H1 (cell line): ENCODE results near the gene XPO6. TPM values are rescaled to one million over a fixed set of nuclear protein-coding genes. Genes with fewer than 3 reads are reported as not detected.

Experiments used
- CTCF ChIA-PET: fragments of 300-600 bp; sonication (Branson Sonifier 250); formaldehyde crosslinking; loops from one replicate; lab custom pipeline; 2021; ENCODE audit not compliant: partially characterized antibody; lab: Charles Lee
- POLR2A ChIA-PET: fragments of 300-600 bp; sonication (Branson Sonifier 250); formaldehyde crosslinking; loops from one replicate; lab custom pipeline; 2021; ENCODE audit warnings: inconsistent platforms; ENCODE audit not compliant: partially characterized antibody; lab: Charles Lee
- DNase-seq, 2 experiments: peaks; one replicate each; pipeline versions ENCODE4 v3.0.0 to v3.0.0-alpha.2; 2010 to 2022; ENCODE audit warnings: low spot score in 2 of 2, low read depth in 1 of 2, mixed read lengths in 1 of 2
- FAIRE-seq: peaks from 2 replicates; lab custom pipeline; 2011; peaks lifted over from hg19 to GRCh38; lab: Jason Lieb, UNC
- H2AFZ ChIP-seq: 2 replicates; pipeline ENCODE4 v1.8.1; 2012; ENCODE audit warnings: low read length, inconsistent platforms
- H2AK5ac ChIP-seq: 2 replicates; pipeline ENCODE4 v1.6.1; 2013; ENCODE audit warnings: low read depth, low read length
- H2BK120ac ChIP-seq: replicated peaks from 2 replicates; pipeline ENCODE3; 2013; ENCODE audit warnings: low read depth, low read length, inconsistent platforms
- H2BK12ac ChIP-seq: 2 replicates; pipeline ENCODE4 v1.6.1; 2013; ENCODE audit warnings: low read depth, low read length
- H2BK15ac ChIP-seq: 2 replicates; pipeline ENCODE4 v1.6.1; 2013; ENCODE audit warnings: low read length
- H2BK20ac ChIP-seq: 2 replicates; pipeline ENCODE4 v1.6.1; 2013; ENCODE audit warnings: low read length
- H2BK5ac ChIP-seq: 2 replicates; pipeline ENCODE4 v1.6.1; 2013; ENCODE audit warnings: low read depth, low read length
- H3K14ac ChIP-seq: 2 replicates; pipeline ENCODE4 v1.6.1; 2013; ENCODE audit warnings: inconsistent platforms; ENCODE audit not compliant: insufficient read length
- H3K18ac ChIP-seq: 2 replicates; pipeline ENCODE4 v1.6.1; 2013; ENCODE audit warnings: low read length; ENCODE audit errors: extremely low read depth
- H3K23ac ChIP-seq: 2 replicates; pipeline ENCODE4 v1.6.1; 2013; ENCODE audit warnings: inconsistent platforms; ENCODE audit not compliant: insufficient read length
- H3K23me2 ChIP-seq: 2 replicates; pipeline ENCODE4 v1.6.1; 2013; ENCODE audit warnings: low read depth, low read length
- H3K27ac ChIP-seq: 2 replicates; pipeline ENCODE4 v1.6.1; 2011; ENCODE audit warnings: low read depth, low read length, inconsistent platforms
- H3K27me3 ChIP-seq, 4 experiments: replicated peaks in 1 of 4; 1 replicate in 1 of 4; 2 replicates in 3 of 4; pipeline versions ENCODE4 v1.6.1 to v1.8.1; 2011 to 2013; ENCODE audit warnings: low read length in 3 of 4, mild to moderate bottlenecking in 3 of 4, inconsistent platforms in 2 of 4, mixed read lengths in 2 of 4, moderate library complexity in 1 of 4; ENCODE audit not compliant: control insufficient read depth in 3 of 4, insufficient read depth in 3 of 4; ENCODE audit errors: extremely low read depth in 1 of 4
- H3K36me3 ChIP-seq, 4 experiments: 2 replicates each; pipeline versions ENCODE4 v1.6.1 to v1.8.1; 2011 to 2013; ENCODE audit warnings: mild to moderate bottlenecking in 4 of 4, low read length in 3 of 4, moderate library complexity in 2 of 4, control low read depth in 1 of 4, inconsistent platforms in 1 of 4; ENCODE audit not compliant: insufficient read depth in 4 of 4, control insufficient read depth in 2 of 4
- H3K4ac ChIP-seq: replicated peaks from 2 replicates; pipeline ENCODE3; 2013; ENCODE audit warnings: low read length, low read depth, mixed read lengths, inconsistent platforms; ENCODE audit not compliant: insufficient read length
- H3K4me1 ChIP-seq, 4 experiments: replicated peaks in 1 of 4; 1 replicate in 1 of 4; 2 replicates in 3 of 4; pipeline versions ENCODE4 v1.6.1 to v1.8.1; 2011 to 2013; ENCODE audit warnings: low read length in 3 of 4, inconsistent platforms in 2 of 4, mixed read lengths in 1 of 4; ENCODE audit not compliant: insufficient read depth in 4 of 4, control insufficient read depth in 3 of 4
- H3K4me2 ChIP-seq, 2 experiments: 2 replicates each; pipeline versions ENCODE4 v1.6.1 to v1.8.1; 2011 to 2013; ENCODE audit warnings: low read depth in 2 of 2, low read length in 2 of 2, control low read depth in 1 of 2, inconsistent platforms in 1 of 2, mild to moderate bottlenecking in 1 of 2; ENCODE audit not compliant: insufficient read depth in 1 of 2
- H3K4me3 ChIP-seq, 4 experiments: fragments of 200-600, 300-600 bp in 1 of 4; sonication (generic), shearing (Covaris generic), sonication (Bioruptor Twin) in 1 of 4; 2 replicates each; pipeline versions ENCODE4 v1.5.1 to v1.8.1; 2011 to 2016; ENCODE audit warnings: low read length in 4 of 4, low read depth in 3 of 4, control low read depth in 2 of 4, inconsistent platforms in 2 of 4, mild to moderate bottlenecking in 2 of 4, mixed read lengths in 1 of 4, moderate library complexity in 1 of 4; ENCODE audit not compliant: insufficient read depth in 2 of 4; ENCODE audit errors: extremely low read depth in 1 of 4
- H3K56ac ChIP-seq: replicated peaks from 2 replicates; pipeline ENCODE3; 2013; ENCODE audit warnings: low read depth, mild to moderate bottlenecking, mixed read lengths, low read length, inconsistent platforms; ENCODE audit not compliant: insufficient read length
- H3K79me1 ChIP-seq: 2 replicates; pipeline ENCODE4 v1.6.1; 2013; ENCODE audit warnings: low read depth, low read length, control low read depth
- H3K79me2 ChIP-seq, 2 experiments: 2 replicates each; pipeline versions ENCODE4 v1.6.1 to v1.8.1; 2012 to 2013; ENCODE audit warnings: low read length in 2 of 2, mild to moderate bottlenecking in 2 of 2, inconsistent platforms in 1 of 2; ENCODE audit not compliant: insufficient read depth in 2 of 2, control insufficient read depth in 1 of 2
- H3K9ac ChIP-seq, 4 experiments: replicated peaks in 1 of 4; 1 replicate in 1 of 4; 2 replicates in 3 of 4; pipeline versions ENCODE4 v1.6.1 to v1.8.1; 2011 to 2013; ENCODE audit warnings: low read depth in 3 of 4, low read length in 3 of 4, control low read depth in 2 of 4, mild to moderate bottlenecking in 2 of 4, moderate library complexity in 2 of 4, inconsistent platforms in 1 of 4; ENCODE audit errors: extremely low read depth in 1 of 4
- H3K9me3 ChIP-seq, 2 experiments: 2 replicates each; pipeline versions ENCODE4 v1.6.1 to v1.8.1; 2012 to 2013; ENCODE audit warnings: mild to moderate bottlenecking in 2 of 2, moderate library complexity in 2 of 2, control low read depth in 1 of 2, inconsistent platforms in 1 of 2, low read depth in 1 of 2, low read length in 1 of 2, mixed read lengths in 1 of 2; ENCODE audit not compliant: insufficient read depth in 2 of 2
- H4K20me1 ChIP-seq, 2 experiments: replicated peaks in 1 of 2; 2 replicates each; pipeline versions ENCODE3 to v1.8.1; 2011 to 2013; ENCODE audit warnings: inconsistent platforms in 2 of 2, low read length in 2 of 2, mild to moderate bottlenecking in 1 of 2; ENCODE audit not compliant: insufficient read depth in 2 of 2, control insufficient read depth in 1 of 2
- H4K5ac ChIP-seq: 2 replicates; pipeline ENCODE4 v1.6.1; 2013; ENCODE audit warnings: low read length, low read depth, mixed read lengths, inconsistent platforms; ENCODE audit not compliant: insufficient read length
- H4K8ac ChIP-seq: 2 replicates; pipeline ENCODE4 v1.8.0; 2013; ENCODE audit warnings: mild to moderate bottlenecking, moderate library complexity, low read length, inconsistent platforms; ENCODE audit not compliant: insufficient read depth; ENCODE audit errors: extremely low read depth
- H4K91ac ChIP-seq: replicated peaks from 2 replicates; pipeline ENCODE3; 2013; ENCODE audit warnings: low read length, mixed read lengths, inconsistent platforms; ENCODE audit not compliant: insufficient read length
- CEBPB ChIP-seq: IDR thresholded peaks from 2 replicates; pipeline ENCODE4 v1.6.1; 2012; ENCODE audit warnings: low read depth, low read length
- CHD1 ChIP-seq: IDR thresholded peaks from 2 replicates; pipeline ENCODE4 v1.6.1; 2012; ENCODE audit warnings: low read depth, low read length, improper control_type of control experiment
- EZH2 ChIP-seq: fragments of 200-600 bp; sonication (generic); IDR thresholded peaks from 2 replicates; pipeline ENCODE4 v1.7.1; 2012; ENCODE audit warnings: low read depth, mild to moderate bottlenecking, moderate library complexity, low read length, inconsistent platforms; ENCODE audit not compliant: severe bottlenecking
- KDM1A ChIP-seq: fragments of 200-600, 300-600 bp; sonication (generic); IDR thresholded peaks from 2 replicates; pipeline ENCODE4 v1.7.1; 2016; ENCODE audit warnings: mild to moderate bottlenecking, low read length, borderline replicate concordance
- NRF1 ChIP-seq: IDR thresholded peaks from 2 replicates; pipeline ENCODE4 v1.6.1; 2011; ENCODE audit warnings: mild to moderate bottlenecking, low read depth, low read length, improper control_type of control experiment
- PHF8 ChIP-seq: fragments of 200-600 bp; sonication (generic); conservative IDR thresholded peaks from 2 replicates; pipeline ENCODE4 v1.7.1; 2012; ENCODE audit warnings: low read depth, mild to moderate bottlenecking, inconsistent platforms, low read length, moderate library complexity
- POLR2AphosphoS5 ChIP-seq: IDR thresholded peaks from 2 replicates; pipeline ENCODE4 v1.6.1; 2011; ENCODE audit warnings: low read depth, low read length
- RFX5 ChIP-seq: IDR thresholded peaks from 2 replicates; pipeline ENCODE4 v1.6.1; 2011; ENCODE audit warnings: low read depth, low read length, improper control_type of control experiment, borderline replicate concordance
- RXRA ChIP-seq: IDR thresholded peaks from 2 replicates; pipeline ENCODE4 v1.6.1; 2011; ENCODE audit warnings: low read depth, mild to moderate bottlenecking, low read length, moderate library complexity; ENCODE audit not compliant: insufficient read depth
- TAF1 ChIP-seq: IDR thresholded peaks from 2 replicates; pipeline ENCODE4 v1.6.1; 2011; ENCODE audit warnings: mild to moderate bottlenecking, low read depth, low read length
- USF2 ChIP-seq: IDR thresholded peaks from 2 replicates; pipeline ENCODE4 v1.6.1; 2011; ENCODE audit warnings: low read length, improper control_type of control experiment
- whole genome bisulfite sequencing, 2 experiments: shearing (Covaris generic) in 1 of 2; methylation state at CpG; one replicate each; pipeline versions ENCODE4 v1.1.6 to v1.1.7; 2013 to 2015; ENCODE audit warnings: low lambda C conversion rate in 2 of 2, mixed read lengths in 2 of 2, inconsistent platforms in 1 of 2, low coverage in 1 of 2, missing lambda C conversion rate in 1 of 2; ENCODE audit not compliant: insufficient replicate concordance in 2 of 2, insufficient coverage in 1 of 2, insufficient read length in 1 of 2; ENCODE audit errors: extremely low coverage in 1 of 2, missing lambda C conversion rate in 1 of 2; 5-methylcytosine and 5-hydroxymethylcytosine counted together
- polyA plus RNA-seq, 7 experiments: library from polyadenylated mRNA; depleted of rRNA in 3 of 7; stranded (reverse) in 5 of 7; unstranded in 2 of 7; fragments of >200 nt in 5 of 7; fragments of 200-250 nt in 2 of 7; gene quantifications; 1 replicate in 5 of 7; 2 replicates in 1 of 7; 4 replicates in 1 of 7; pipeline versions ENCODE4 v1.2.1 to v1.2.3, GENCODE V29; 2011 to 2013; ENCODE audit warnings: missing spikeins in 2 of 7, mixed read lengths in 2 of 7
- total RNA-seq: library from RNA; stranded (reverse); fragmentation: NEBNext Ultra II Directional; extraction: Animal tissue kit (Norgen Biotek cat#: 25700); gene quantifications from 2 replicates; pipeline ENCODE4 v1.2.1, GENCODE V29; 2021

Gene XPO6
- total and polyA plus RNA-seq, 2 of the 8 experiments (the other 6 are each of a cell fraction or from before 2014, with no cell fraction given) = 152 to 254 TPM

GRCh38 chr16:28204622-28205021 is 7.1 kb downstream of the XPO6 start:
- no peak for DNase-seq
- H2BK12ac ChIP-seq = no peak overlapping the region
- H3K56ac ChIP-seq = no peak overlapping the region
- H2BK15ac ChIP-seq = no peak overlapping the region
- ChIA-PET CTCF (interaction anchor here (1.1 to 1.8 kb wide), 2 partner anchors 13 to 73 kb away, joined by 3 to 7 read pairs; no protein-coding TSS in a partner anchor), POLR2A (interaction anchor here (1.0 to 1.2 kb wide), 2 partner anchors 10 to 32 kb away, joined by 3 to 4 read pairs; no protein-coding TSS in a partner anchor)
- H4K20me1 ChIP-seq = peaks cover 19 to 26% of the 10 kb centered on the region in 2 experiments
- H3K79me1 ChIP-seq = peaks cover 28% of the 10 kb centered on the region
- H3K23ac ChIP-seq = no peak overlapping the region
- no peak overlapping the region for H2BK120ac ChIP-seq
- H4K5ac ChIP-seq = no peak overlapping the region
- 93% methylated on average over 6 of the region's 6 CpGs; no CpG with 5 or more reads in 1 of the 2 experiments for WGBS, 2 experiments
- H3K36me3 ChIP-seq = peaks cover 4 to 51% (median 26%) of the 10 kb centered on the region in 4 experiments; a peak in 7 of 8 replicates
- H3K14ac ChIP-seq = no peak overlapping the region
- no peak overlapping the region for H3K4me2 ChIP-seq
- peaks cover 0 to under 1% (median 0%) of the 10 kb centered on the region in 4 experiments; a peak in 1 of 7 replicates for H3K4me1 ChIP-seq
- H3K27ac ChIP-seq = no peak overlapping the region
- H2BK20ac ChIP-seq = no peak overlapping the region
- H3K79me2 ChIP-seq = peaks cover 25 to 94% of the 10 kb centered on the region in 2 experiments
- H2AK5ac ChIP-seq = no peak overlapping the region
- FAIRE-seq = no peak
- H3K4me3 ChIP-seq = no peak overlapping the region
- no peak overlapping the region for H2BK5ac ChIP-seq
- no peak overlapping the region for H3K18ac ChIP-seq
- H2AFZ ChIP-seq = no peak overlapping the region
- H3K9me3 ChIP-seq = no peaks in the 10 kb centered on the region
- H3K9ac ChIP-seq = no peak overlapping the region; a peak in 1 of 7 replicates
- H3K4ac ChIP-seq = no peak overlapping the region
- H4K91ac ChIP-seq = no peak overlapping the region
- 0 out of 2 replicates have a peak, but pooled peaks cover 1% of the 10 kb centered on the region for H3K23me2 ChIP-seq
- H3K27me3 ChIP-seq = no peaks in the 10 kb centered on the region
- no peak overlapping the region for H4K8ac ChIP-seq
- TF ChIP-seq TAF1 = no peak
- TF ChIP-seq CHD1 = no peak
- TF ChIP-seq RFX5 = no peak
- no peak for TF ChIP-seq RXRA
- TF ChIP-seq POLR2AphosphoS5 = no peak
- TF ChIP-seq PHF8 = no peak
- TF ChIP-seq KDM1A = no peak
- TF ChIP-seq NRF1 = no peak
- no peak for TF ChIP-seq USF2
- TF ChIP-seq EZH2 = no peak
- no peak for TF ChIP-seq CEBPB
